Brain microvascular endothelial cell (primary cell): Measurements from ENCODE around the gene NPAS2.

Experiments
- DNase-seq: peaks from one replicate; pipeline ENCODE4 v3.0.0-alpha.2; 2020
- H3K27ac ChIP-seq: fragments of 250-450 bp; sonication (Bioruptor Pico); 2 replicates; pipeline ENCODE4 v1.5.1; 2020; ENCODE audit warnings: mild to moderate bottlenecking, moderate library complexity
- H3K27me3 ChIP-seq: fragments of 250-450 bp; sonication (Bioruptor Pico); replicated peaks from 2 replicates; pipeline ENCODE4 v1.5.1; 2020; ENCODE audit warnings: mild to moderate bottlenecking
- H3K36me3 ChIP-seq: fragments of 250-450 bp; sonication (Bioruptor Pico); replicated peaks from 2 replicates; pipeline ENCODE4 v1.5.1; 2020; ENCODE audit warnings: mild to moderate bottlenecking
- H3K4me3 ChIP-seq: 2 replicates; pipeline ENCODE4 v1.5.1; 2011; ENCODE audit warnings: low read depth, mild to moderate bottlenecking, control low read depth, low read length, moderate library complexity
- CTCF ChIP-seq: IDR thresholded peaks from 2 replicates; pipeline ENCODE4 v1.5.1; 2011; ENCODE audit warnings: low read depth, mild to moderate bottlenecking, moderate library complexity, low read length, control low read depth, inconsistent platforms; ENCODE audit errors: missing control alignments
- in situ Hi-C: cut with HindIII; loops from 2 replicates; pipeline ENCODE4 v1.10.0; 2017; ENCODE audit warnings: low sequenced_read_pairs, low pct_ligation_motif_present

NPAS2 gene

GRCh38 chr2:100924122-100924519, 104.2 kb downstream of the NPAS2 start:
- Histone ChIP-seq H3K4me3 (no peak overlapping the region), H3K27ac (peak overlapping the region; percentile 79), H3K36me3 (peaks cover 15% of the 10 kb centered on the region), H3K27me3 (no peaks in the 10 kb centered on the region)
- TF ChIP-seq CTCF, result no peak
- no peak for DNase-seq
- in situ Hi-C loops, result no loop called here

GRCh38 chr2:100924520-100925451, 104.8 kb downstream of the NPAS2 start:
- no peak for TF ChIP-seq CTCF
- in situ Hi-C loops, result no loop called here
- Histone ChIP-seq H3K27me3 (no peaks in the 10 kb centered on the region), H3K27ac (peak overlapping the region; percentile 79), H3K4me3 (no peak overlapping the region), H3K36me3 (peaks cover 15% of the 10 kb centered on the region)
- peak; percentile 85 for DNase-seq

- Histone ChIP-seq H3K36me3 (peaks cover 15% of the 10 kb centered on the region), H3K27ac (no peak overlapping the region), H3K27me3 (no peaks in the 10 kb centered on the region), H3K4me3 (no peak overlapping the region)
- in situ Hi-C loops, result no loop called here
- TF ChIP-seq CTCF, result no peak
- DNase-seq, result no peak
These were observed 108.3 kb downstream of the NPAS2 start for GRCh38 chr2:100928235-100928634.

GRCh38 chr2:100929147-100929546, 109.2 kb downstream of the NPAS2 start:
- Histone ChIP-seq H3K4me3 (no peak overlapping the region), H3K27ac (no peak overlapping the region), H3K36me3 (peaks cover 19% of the 10 kb centered on the region), H3K27me3 (no peaks in the 10 kb centered on the region)
- no peak for TF ChIP-seq CTCF
- in situ Hi-C loops, result no loop called here
- DNase-seq, result no peak

GRCh38 chr2:100934504-100935371, 114.8 kb downstream of the NPAS2 start:
- DNase-seq, result no peak
- no peak for TF ChIP-seq CTCF
- in situ Hi-C loops, result no loop called here
- no peaks in the 10 kb centered on the region for H3K27me3 ChIP-seq
- H3K36me3 ChIP-seq, result peaks cover 10% of the 10 kb centered on the region
- H3K4me3 ChIP-seq, result no peak overlapping the region
- no peak overlapping the region for H3K27ac ChIP-seq
